Body of pancreas (tissue), 4 donors: Measurements from ENCODE around the gene EHMT1. TPM values are rescaled to one million over a fixed set of nuclear protein-coding genes. Genes with fewer than 3 reads are reported as not detected.
"Not testable (repeated sequence)": the region's sequence is repeated elsewhere in the genome, so short reads cannot be mapped to it uniquely, and the experiment has no call there.

ENCODE experiments used
- ATAC-seq: fragments of 150-250 bp; one replicate; pipeline ENCODE4 v1.9.1; 2016
- DNase-seq, 4 donors: peaks; one replicate each; pipeline ENCODE4 v3.0.0-alpha.2; 2019
- H3K27ac ChIP-seq, 4 donors: fragments of 200-600 bp; sonication (generic); 1 replicate in 3 of 4; 2 replicates in 1 of 4; pipeline versions ENCODE4 v1.5.1 to v1.6.1; 2016 to 2019; ENCODE audit warnings: mild to moderate bottlenecking in 1 of 4, mixed read lengths in 1 of 4, moderate library complexity in 1 of 4
- H3K27me3 ChIP-seq, 2 donors: fragments of 200-600 bp; sonication (generic); one replicate each; pipeline ENCODE4 v1.6.0; 2016; ENCODE audit warnings: mild to moderate bottlenecking in 1 of 2
- H3K36me3 ChIP-seq, 2 donors: fragments of 200-600 bp; sonication (generic); replicated peaks in 1 of 2; 2 replicates each; pipeline ENCODE4 v1.5.1; 2016; ENCODE audit warnings: low read depth in 2 of 2; ENCODE audit not compliant: insufficient read depth in 1 of 2
- H3K4me1 ChIP-seq: fragments of 200-600 bp; sonication (generic); one replicate; pipeline ENCODE4 v1.6.0; 2016
- H3K4me3 ChIP-seq, 2 donors: fragments of 200-600 bp; sonication (generic); 1 replicate in 1 of 2; 2 replicates in 1 of 2; pipeline ENCODE4 v1.5.1; 2016 to 2019
- H3K9me3 ChIP-seq, 3 donors: fragments of 200-600 bp; sonication (generic); 1 replicate in 2 of 3; 2 replicates in 1 of 3; pipeline ENCODE4 v1.5.1; 2016
- POLR2A ChIP-seq, 3 donors: fragments of 450-650 bp; IDR thresholded peaks; one replicate each; pipeline ENCODE4 v1.6.1; 2016; ENCODE audit warnings: antibody characterized with exemption in 3 of 3, mild to moderate bottlenecking in 2 of 3
- WGBS, 2 donors: methylation state at CpG; one replicate each; pipeline ENCODE4 v1.1.5; 2017; 5-methylcytosine and 5-hydroxymethylcytosine counted together
- intact Hi-C: fragments of 100-400 bp; cut with DNase I; formaldehyde crosslinking; loops from one replicate; pipeline ENCODE4 v1.15.1; 2023
- total RNA-seq, 2 donors: library from RNA; depleted of rRNA; stranded (reverse); fragments of >200 nt; gene quantifications; one replicate each; pipeline ENCODE4 v1.1.0, GENCODE V29; 2016
- TF ChIP-seq, protein P1 (sequence below), 7 experiments: fragments of 450-650 bp in 4 of 7; fragments of 200-600 bp in 3 of 7; sonication (generic) in 3 of 7; IDR thresholded peaks; one replicate each; pipeline ENCODE4 v1.5.1; 2016 to 2019; ENCODE audit warnings: antibody characterized with exemption in 7 of 7

EHMT1 gene
- total RNA-seq, 2 donors from 2014 or later: 41.0 to 65.9 TPM

DNA sequence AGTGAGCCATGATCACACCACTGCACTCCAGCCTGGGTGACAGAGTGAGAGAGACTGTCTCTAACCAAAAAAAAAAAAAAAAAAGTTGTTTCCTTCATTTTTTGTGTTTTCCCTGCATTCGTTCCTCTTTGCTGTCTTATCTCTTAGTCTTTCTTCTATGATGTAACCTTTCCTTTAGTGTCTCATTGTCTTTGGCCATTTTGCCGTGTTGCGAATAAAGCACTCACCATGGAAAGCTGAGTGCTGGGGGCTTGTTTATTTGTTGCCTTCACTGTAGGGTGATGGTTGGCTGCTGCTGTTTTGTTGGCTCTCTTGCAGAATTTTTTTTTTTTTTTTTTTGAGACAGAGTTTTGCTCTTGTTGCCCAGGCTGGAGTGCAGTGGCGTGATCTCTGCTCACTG lies 7.7 kb downstream of the EHMT1 start:
- Histone ChIP-seq H3K4me1 (peaks cover 18% of the 10 kb centered on the region), H3K4me3 (no peak overlapping the region), H3K27ac (no peak overlapping the region), H3K36me3 (no peaks in the 10 kb centered on the region), H3K9me3 (no peaks in the 10 kb centered on the region), H3K27me3 (no peaks in the 10 kb centered on the region)
- ATAC-seq (no peak), DNase-seq (no peak)
- TF ChIP-seq, protein P1, sequence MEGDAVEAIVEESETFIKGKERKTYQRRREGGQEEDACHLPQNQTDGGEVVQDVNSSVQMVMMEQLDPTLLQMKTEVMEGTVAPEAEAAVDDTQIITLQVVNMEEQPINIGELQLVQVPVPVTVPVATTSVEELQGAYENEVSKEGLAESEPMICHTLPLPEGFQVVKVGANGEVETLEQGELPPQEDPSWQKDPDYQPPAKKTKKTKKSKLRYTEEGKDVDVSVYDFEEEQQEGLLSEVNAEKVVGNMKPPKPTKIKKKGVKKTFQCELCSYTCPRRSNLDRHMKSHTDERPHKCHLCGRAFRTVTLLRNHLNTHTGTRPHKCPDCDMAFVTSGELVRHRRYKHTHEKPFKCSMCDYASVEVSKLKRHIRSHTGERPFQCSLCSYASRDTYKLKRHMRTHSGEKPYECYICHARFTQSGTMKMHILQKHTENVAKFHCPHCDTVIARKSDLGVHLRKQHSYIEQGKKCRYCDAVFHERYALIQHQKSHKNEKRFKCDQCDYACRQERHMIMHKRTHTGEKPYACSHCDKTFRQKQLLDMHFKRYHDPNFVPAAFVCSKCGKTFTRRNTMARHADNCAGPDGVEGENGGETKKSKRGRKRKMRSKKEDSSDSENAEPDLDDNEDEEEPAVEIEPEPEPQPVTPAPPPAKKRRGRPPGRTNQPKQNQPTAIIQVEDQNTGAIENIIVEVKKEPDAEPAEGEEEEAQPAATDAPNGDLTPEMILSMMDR (IDR thresholded peaks at IDR 0.05): no peak
- no peak for TF ChIP-seq POLR2A (IDR thresholded peaks at IDR 0.05)
- WGBS, 2 donors: 84 to 86% methylated on average over 4 of the region's 4 CpGs
- intact Hi-C loops: no loop called here

DNA sequence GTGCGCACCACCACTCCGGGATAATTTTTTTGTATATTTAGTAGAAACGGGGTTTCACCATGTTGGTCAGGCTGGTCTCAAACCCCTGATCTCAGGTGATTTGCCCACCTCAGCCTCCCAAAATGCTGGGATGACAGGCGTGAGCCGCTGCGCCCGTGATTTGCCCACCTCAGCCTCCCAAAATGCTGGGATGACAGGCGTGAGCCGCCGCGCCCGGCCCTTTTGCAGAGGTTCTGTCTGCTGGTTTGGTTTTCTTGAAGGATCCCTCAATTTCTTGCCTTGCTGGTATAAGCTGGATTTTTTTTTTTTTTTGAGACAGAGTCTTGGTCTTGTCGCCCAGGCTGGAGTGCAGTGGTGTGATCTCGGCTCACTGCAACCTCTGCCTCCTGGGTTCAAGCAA lies 8.6 kb downstream of the EHMT1 start:
- DNase-seq, intact Hi-C loops, H3K27ac ChIP-seq, H3K36me3 ChIP-seq, H3K9me3 ChIP-seq, ATAC-seq, H3K4me3 ChIP-seq, H3K27me3 ChIP-seq: not testable (repeated sequence)
- 94 to 97% methylated on average over 14 of the region's 14 CpGs for WGBS, 2 donors
- H3K4me1 ChIP-seq: peaks cover 18% of the 10 kb centered on the region

DNA sequence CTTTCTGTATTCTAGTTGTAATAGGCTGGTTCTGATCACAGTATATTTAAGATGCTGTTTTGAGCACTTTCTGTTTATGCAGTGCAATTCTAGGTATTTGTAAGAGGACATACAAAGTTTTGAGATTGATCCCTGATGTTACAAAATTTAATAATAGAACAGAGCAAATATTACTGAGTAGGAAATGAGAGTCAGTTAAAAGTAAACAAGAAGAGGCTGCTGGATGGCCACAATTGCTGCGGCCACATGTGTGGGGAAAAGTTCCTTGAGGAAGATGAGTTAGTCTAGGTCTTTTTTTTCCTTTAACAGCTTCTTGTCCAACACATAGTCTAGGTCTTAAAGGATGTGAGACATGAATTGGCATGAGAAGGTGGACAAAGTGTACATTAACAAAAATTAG lies 11.3 kb downstream of the EHMT1 start:
- no peak overlapping the region for H3K27ac ChIP-seq

DNA sequence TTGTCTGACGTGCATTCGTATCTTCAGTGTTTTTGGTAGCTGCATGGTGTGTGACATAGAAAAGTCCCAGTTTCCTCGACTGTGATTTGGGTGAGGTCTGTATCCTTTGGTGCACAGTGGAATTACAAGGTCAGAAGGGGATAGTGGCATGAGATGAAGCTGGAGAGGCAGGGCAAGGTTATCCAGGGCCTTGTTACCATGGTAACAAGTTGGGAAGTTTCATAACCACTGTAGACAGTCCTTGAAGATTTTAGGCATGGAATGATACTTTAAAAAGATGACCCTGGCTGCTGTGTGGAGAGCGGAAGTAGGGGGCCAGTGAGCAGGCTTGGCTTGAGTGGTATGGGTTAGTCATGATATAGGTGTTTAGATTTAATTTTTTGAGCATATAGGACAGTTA lies 11.9 kb downstream of the EHMT1 start:
- no peaks in the 10 kb centered on the region for H3K36me3 ChIP-seq
- H3K27me3 ChIP-seq: no peaks in the 10 kb centered on the region
- intact Hi-C loops: no loop called here
- H3K4me1 ChIP-seq: peaks cover 18% of the 10 kb centered on the region
- 53 to 58% methylated on average over 4 of the region's 4 CpGs for WGBS, 2 donors
- no peak for DNase-seq
- no peak overlapping the region for H3K27ac ChIP-seq
- no peak for ATAC-seq
- no peaks in the 10 kb centered on the region for H3K9me3 ChIP-seq
- TF ChIP-seq POLR2A (IDR thresholded peaks at IDR 0.05): no peak
- TF ChIP-seq, protein P1 (IDR thresholded peaks at IDR 0.05): no peak
- no peak overlapping the region for H3K4me3 ChIP-seq

More for the DNA sequence above, 11.3 kb downstream of the EHMT1 start:
- Histone ChIP-seq H3K4me3 (no peak overlapping the region), H3K9me3 (no peaks in the 10 kb centered on the region), H3K27me3 (no peaks in the 10 kb centered on the region), H3K36me3 (no peaks in the 10 kb centered on the region), H3K4me1 (peaks cover 18% of the 10 kb centered on the region)
- intact Hi-C loops: no loop called here
- ATAC-seq (no peak), DNase-seq (no peak)
- WGBS, 2 donors: 26 to 43% methylated on average over 1 of the region's 1 CpG
- TF ChIP-seq POLR2A (IDR thresholded peaks at IDR 0.05): no peak
- TF ChIP-seq, protein P1 (IDR thresholded peaks at IDR 0.05): no peak

DNA sequence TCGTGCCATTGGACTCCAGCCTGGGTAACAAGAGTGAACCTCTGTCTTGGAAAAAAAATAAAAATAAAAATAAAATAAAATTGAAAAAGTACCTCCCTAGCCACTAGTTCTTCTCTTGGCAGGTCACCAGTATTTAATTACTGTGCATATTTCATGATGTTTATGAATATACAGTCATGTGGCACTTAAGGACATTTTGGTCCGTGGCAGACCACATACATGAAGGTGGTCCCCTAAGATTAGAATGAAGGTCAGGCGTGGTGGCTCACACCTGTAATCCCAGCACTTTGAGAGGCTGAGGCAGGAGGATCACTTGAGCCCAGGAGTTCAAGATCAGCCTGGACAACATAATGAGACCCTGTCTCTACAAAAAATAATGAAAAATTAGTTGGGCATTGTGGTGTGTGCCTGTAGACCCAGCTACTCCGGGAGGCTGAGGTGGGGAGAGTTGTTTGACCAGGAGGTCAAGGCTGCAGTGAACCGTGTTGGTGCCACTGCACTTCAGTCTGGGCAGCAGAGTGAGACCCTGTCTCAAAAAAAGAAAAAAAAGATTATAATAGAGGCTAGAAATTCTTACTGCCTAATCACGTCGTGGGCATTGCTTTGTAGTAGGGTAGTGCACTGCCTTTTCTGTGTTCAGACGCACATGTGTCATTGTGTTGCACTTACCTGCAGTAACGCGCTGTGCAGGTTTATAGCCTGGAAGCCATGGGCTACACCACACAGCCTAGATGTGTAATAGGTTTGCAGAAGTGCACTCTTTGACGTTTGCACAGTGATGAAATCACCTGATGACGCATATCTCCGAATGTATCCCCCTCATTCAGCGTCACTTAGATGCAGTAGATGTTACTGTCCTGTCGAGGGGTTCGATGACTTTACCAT lies 12.8 kb downstream of the EHMT1 start:
- no peaks in the 10 kb centered on the region for H3K9me3 ChIP-seq
- intact Hi-C loops: no loop called here
- ATAC-seq (no peak), DNase-seq (no peak)
- WGBS, 2 donors: 83 to 88% methylated on average over 16 of the region's 16 CpGs
- H3K4me3 ChIP-seq: no peak overlapping the region
- no peaks in the 10 kb centered on the region for H3K27me3 ChIP-seq
- H3K36me3 ChIP-seq: no peaks in the 10 kb centered on the region
- TF ChIP-seq POLR2A (IDR thresholded peaks at IDR 0.05): no peak
- TF ChIP-seq, protein P1 (IDR thresholded peaks at IDR 0.05): no peak
- H3K27ac ChIP-seq: no peak overlapping the region
- peaks cover 18% of the 10 kb centered on the region for H3K4me1 ChIP-seq
